Activated T-cell treated with anti-CD3 and anti-CD28 coated beads for 1 hour (primary cell): ENCODE results near the gene ZIC1.

Source experiments
- DNase-seq: peaks from one replicate; pipeline ENCODE4 v3.0.0-alpha.2; 2020; ENCODE audit warnings: low read depth

The ZIC1 gene

DNA sequence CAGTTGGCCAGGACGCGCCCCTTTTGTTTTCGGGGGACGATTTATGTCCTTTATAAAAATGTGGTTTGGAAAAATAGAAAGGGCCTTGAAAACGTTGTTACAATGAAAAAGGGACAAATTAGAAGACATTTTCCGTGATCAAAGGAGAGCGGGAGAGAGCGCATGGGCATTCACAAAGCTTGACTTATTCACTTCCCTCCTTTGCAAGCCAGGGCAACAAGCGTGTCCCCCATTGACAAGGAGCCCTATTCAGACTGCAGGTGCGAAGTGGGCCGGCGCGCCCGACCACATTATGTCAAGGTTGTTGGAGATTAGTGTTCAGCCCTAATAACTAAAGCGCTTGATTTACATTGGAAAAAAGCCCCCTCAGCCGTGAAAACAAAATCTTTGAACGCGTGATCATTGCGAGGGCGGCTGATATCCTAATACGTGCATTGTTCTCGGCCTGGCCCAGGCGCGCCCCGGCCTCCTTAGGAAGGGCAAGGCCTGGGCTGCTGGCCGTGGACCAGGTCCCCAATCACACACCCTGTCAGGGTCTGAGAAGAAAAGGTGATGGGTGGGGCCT lies 28.7 kb upstream of the ZIC1 start:
- DNase-seq = no peak

DNA sequence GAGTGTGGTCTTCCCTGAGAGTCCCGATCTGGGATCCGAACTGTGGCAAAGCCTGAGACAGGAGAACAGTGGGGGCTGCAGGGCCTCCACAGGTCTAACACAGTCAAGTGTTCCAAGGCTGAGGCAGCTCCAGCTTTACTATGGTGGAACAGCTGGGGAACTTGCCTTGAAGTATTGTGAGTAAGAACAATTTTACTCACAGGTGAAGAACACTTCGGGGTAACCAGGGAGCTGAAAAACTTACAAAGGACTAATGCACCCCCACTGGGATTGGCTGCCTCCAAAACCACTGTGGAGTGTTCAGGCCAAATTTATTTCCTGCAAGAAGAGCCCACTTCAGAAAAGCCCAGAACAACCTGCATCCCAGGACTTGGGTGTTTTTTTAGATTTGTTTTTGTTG lies 28.2 kb upstream of the ZIC1 start:
- no peak for DNase-seq

DNA sequence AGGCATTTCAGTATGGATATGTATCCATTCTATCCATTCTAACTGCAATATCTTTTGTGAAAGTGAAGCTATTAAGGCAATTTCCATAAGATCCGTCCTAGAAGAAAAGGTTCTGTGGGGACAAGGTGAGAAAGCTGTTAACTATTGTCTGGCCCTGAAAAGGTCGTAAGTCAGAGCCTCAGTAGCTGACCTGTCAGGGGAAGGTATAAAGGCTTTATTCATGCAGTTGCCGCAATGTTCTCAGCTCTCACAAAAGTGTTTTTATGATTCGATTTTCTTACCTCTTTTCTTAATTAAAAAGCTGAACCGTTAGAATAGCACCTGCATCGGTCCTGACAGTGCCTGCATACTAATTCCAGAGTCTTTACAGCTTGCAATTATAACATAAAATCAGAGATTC lies 27.6 kb upstream of the ZIC1 start:
- DNase-seq = no peak

DNA sequence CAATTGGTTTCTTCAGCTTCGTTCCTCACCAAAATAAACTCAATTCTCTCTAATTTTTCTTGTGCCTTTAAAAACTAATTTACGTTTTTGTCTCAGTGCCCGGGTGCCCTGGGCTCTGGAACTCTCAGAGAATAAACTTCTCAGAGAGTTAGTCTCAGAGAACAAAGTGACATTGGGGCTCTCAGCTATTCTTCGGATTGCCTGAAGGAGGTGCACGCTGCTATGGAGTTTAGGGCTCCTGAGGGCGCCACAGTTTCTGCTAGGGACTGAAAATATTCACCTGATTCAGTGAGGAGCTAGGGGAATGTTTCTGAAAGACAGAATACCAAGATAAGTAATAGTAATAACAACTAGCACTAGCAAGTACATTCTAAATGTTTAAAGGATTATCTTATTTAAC lies 25.5 kb upstream of the ZIC1 start:
- DNase-seq = no peak

DNA sequence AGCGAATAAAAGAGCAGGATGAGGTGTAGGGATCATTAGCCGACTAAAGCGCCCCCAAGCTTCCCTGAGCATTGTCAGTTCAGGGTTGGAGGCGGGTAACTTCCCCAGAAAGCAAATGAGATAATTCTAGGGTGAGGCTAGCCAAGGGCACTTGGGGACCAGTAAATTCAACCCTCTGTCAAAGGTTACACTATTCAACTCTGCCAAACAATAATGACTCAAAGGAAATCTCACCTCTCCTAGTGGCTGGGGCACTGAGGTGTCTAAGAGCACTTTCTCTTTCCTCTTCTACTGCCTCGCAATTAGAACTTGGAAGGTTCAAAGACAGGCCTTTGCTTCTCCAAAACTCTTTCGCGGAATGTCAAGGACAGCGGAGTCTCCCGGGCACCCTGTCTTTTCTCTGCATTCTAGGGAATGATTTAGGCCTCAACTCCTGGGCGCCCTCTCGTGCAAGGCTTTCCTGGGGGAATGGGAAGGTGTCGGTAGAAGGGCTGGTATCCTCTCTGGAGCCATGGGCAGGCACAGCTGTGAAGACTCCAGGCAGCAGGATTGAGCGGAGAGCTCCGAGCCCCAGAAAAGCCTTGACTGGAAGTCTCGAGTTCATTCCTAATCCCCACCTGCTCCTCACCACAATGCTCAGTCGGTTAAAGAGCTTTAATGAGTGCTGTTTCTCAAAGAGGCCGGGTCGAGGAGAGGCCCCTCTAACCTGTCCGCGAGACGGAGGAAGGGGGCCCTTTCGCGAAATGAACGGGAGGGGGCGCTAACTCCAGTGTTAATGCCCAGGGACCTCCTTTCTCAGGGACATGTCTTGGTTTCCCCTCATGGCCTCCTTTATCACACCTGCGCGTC lies 24.7 kb upstream of the ZIC1 start:
- DNase-seq = no peak

DNA sequence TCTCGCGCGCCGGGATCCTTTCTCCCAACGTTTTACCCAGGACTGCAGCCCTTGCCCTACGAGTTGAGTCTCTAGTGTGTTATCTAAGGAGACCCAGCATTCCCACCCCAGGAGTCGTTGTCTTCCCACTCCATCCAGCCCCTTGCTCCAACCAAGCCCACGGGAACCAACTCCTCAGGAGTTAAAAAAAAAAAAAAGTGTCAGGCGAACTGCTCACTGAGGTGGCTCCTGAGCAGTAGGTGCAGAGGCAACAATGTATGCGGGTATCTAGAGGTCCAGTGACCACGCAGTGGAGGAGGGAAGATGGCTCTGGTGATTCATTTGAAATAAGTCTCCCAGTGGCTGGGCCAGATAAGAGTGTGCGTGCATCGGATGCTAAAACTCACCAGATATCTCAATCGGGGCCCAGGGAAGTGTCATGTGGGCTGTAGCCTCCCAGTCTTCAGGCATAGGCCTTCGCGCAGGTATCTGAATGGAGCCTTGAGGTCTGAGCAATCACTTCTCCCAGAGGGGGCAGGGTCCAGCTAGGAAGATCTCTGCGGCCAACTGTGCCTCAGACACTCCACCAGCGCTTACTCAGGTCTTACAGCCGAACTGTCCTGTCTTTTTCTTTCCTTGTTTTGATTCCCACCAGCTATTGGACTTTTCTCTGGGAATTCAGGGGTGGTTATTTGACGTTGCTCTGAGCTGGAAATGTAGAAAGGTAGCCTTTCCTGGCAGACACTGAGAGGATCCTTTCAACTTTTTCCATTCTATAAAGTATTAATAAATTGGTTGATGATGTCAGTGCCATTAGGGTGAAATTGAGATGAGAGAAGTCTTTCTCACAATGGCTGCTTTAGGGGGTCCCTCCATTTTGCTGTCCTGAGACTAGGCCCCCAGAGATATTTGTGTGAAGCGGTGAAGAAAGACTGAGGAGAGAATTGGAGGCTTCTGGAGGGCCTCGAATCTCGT lies 23.8 kb upstream of the ZIC1 start:
- DNase-seq = no peak

DNA sequence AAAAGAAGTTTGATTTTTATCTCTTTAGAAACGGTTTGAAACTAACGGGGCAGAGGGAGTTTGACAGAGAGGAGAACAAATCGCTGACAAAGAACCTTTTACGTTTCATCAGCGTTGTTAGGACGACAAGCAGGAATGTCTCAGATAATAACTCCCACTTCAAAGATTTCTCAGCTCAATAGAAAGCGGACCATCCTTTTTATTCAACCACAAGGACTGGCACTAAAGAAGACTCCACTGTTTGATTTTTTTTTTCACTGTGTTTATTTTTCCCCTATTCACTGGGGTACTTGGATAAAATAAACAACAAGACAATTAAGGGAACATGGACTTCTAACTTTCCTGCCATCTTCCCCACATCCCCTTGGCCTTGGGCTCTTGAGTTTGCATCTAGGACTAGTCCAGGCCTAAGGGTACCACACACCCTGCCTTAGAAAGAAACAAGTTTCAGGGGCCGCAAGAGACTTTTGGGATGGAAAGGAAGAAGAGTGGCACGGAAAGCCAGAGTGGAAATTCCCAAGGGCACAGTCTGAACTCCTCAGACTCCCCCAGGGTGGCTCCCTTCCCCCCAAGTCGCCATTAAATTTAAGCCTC lies 21.8 kb upstream of the ZIC1 start:
- DNase-seq = no peak

DNA sequence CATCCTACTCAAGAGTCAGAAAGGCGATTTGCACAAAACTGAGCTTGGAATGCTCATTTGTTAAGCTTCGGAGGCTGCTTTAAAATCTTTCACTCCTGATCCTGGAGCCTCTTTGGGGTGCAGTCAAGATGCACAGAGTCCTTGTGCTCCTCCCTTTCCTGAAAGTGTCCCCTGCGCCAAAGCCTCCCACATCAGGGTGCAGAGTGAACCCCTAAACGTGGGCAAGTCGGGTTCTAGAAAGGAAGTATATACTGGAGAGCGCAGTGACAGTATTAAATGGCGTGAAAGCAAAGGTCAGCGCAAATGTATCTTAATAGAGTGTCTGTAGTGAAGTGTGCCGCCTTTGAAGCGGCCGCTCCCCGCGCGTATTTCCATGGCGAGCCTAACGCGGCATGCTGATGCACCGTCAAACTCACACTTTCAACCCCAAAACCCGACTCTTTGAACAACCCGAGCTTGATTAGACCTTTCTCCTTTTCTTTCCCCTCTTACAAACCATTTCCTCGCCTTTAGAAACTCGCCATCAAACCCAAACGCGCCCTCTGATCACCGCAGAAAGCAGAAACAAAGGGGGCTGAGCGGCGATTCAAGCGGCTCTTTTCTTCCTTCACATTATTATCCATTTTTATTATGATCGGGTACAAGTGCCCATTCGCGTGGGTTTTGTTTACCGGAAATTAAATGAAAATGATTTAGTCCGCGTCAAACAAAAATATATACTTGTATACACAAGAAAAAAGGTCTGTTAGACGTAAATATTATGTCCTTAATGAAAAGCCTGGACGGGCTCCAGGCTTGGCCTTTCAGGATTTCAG lies 21.1 kb upstream of the ZIC1 start:
- no peak for DNase-seq

DNA sequence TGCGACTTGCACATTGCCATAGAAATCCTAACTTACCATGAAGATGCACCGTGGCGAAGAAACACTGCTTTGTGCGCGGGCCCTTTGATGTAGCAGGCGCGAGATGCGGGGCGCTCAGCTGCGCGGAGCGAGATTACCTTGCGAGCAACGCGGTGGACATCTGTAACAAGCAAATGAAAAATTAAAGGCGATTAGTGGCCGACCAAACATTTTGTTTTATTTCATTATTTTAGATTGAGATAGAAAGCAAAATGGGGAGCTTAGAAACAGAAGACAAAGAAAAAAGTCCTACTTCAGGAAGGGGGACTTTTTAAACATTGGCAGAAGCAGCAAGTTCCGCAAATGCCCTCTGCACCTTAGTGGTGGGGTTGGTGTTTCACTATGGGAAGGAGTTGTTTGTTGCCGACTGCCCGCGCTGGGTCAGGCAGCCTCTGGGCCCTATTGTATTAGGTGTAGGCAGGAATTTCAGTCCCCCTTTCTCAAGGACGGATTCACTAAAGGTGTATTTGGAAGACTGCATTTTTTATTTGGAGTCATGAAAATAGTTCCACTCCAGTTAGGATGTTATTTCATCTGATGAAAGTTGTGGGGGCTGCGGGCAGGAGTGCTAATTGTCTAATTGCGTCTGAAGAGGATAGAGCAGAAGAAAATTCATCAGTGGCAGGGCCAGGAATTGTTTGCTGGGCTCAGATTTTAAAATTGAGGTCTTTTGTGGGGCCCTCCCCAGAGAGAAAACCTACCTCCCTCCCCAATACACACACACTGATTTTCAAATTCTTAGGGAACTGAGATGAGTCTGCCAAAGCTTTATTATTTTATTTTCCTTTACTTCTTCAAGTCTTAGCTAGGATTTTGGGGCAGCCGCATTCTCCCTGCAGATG lies 20.2 kb upstream of the ZIC1 start:
- no peak for DNase-seq

DNA sequence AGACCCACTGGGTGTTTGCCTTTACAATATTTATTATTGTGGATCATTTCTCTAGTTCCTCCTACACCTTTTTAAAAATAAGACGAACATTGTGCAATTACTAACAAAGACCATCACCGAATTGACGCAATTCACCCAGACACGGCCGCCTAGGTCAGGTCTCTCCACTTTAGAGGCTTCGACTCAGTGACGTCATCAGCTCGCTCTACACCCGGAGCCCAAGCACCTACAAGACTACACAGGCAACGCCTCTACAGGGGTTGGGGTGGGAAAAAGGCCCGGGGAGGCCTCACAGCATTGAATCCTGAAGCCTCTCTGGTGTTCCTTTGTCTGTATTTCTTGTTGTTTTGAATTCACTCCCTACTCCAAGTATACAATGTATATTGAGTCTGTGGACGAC lies 19.4 kb upstream of the ZIC1 start:
- no peak for DNase-seq

DNA sequence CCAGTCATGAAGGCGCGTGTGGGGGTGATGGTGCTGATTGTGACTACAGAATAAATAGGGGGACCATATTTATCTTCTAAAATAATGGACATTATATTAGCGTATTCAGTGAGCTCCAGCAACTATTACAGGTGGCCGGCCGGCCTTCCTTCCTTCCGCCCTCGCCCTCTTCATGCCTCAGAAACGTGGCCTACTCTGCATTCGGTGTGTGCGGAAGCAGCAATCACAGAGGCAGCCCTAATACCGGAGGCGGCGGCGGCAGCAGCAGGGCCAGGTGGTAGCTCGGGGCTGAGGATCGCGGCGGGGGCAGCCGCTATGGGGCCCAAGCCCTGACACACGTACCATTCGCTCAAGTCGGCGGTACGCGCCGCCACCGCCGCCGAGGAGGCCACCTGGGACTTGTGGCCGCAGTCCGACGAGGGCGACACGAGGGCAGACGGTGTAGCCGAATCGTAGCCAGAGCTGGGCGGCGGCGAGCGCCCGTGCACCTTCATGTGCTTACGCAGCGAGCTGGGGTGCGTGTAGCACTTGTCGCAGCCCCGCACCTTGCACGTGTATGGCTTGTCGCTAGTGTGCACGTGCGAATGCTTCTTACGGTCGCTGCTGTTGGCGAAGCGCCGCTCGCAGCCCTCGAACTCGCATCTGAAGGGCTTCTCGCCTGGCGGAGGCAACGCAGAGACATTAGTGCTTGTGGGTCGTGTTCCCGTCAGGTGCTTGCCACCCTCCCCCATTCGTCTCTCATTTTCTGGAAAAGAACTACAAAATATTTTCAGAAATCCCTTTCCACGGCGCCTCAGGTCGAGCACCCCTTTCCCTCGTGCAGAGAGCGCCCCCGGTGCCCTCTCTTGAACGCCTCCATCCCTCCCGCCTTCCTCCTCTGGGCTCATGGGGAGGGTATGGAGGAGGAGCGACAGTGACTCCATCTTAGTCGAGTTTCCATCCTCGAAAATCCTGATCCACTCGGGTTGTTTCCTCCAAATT lies 18.3 kb upstream of the ZIC1 start:
- DNase-seq = no peak

DNA sequence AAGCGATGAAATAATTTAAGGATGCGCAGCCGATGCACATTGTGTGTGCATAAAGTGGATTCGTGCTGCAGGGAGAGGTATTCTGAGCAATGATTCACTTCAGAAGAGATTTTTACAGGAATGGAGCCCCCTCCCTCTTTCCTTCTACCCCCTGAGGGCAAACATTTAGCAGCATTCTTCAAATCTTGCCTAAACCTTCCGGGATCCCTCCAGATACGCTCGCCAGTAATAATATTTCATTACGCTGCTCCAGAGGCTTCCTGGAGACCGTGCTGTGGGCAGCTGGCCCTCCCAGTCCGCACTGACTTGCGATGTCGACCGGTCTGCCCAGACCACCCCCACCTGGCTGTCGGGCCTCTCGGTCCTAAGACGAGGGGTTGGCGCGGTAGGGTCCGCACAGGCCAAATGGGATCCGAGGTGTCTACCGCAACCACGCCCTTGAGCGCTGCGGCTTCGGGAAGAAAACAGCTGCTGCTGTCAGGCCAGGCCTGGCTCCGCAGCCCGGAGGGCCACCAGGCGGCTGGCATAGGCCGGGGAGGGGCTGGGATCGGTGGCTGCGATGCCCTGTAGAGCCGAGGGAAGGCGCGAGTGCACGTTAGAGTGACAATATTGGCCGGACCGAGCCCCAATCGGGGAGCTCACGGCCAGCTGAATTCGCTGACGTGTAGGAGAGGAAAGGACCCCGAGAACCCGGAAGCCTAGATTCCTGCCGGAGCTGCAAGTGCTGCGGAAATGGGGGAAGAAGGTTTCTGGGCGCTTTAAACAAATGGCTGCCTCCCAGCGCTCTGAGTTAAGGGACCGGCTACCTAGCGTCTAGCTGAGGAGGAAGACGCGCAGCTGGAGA lies 17.2 kb upstream of the ZIC1 start:
- DNase-seq = no peak

DNA sequence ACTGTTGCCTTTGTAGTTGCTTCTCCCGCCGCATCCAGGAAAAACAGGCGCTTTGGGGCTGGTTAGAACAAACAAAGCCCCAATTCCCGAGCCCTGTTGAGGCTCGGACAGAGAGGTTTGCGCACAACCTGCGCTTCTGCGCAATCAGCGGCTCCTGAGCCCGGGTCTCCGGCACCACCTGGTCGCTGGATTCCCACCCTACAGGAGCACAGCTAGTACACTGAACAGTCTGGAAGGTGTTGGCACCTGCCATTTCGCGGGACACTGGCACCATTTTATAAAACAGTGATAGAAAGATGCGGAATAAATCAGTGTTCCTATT lies 16.6 kb upstream of the ZIC1 start:
- no peak for DNase-seq

DNA sequence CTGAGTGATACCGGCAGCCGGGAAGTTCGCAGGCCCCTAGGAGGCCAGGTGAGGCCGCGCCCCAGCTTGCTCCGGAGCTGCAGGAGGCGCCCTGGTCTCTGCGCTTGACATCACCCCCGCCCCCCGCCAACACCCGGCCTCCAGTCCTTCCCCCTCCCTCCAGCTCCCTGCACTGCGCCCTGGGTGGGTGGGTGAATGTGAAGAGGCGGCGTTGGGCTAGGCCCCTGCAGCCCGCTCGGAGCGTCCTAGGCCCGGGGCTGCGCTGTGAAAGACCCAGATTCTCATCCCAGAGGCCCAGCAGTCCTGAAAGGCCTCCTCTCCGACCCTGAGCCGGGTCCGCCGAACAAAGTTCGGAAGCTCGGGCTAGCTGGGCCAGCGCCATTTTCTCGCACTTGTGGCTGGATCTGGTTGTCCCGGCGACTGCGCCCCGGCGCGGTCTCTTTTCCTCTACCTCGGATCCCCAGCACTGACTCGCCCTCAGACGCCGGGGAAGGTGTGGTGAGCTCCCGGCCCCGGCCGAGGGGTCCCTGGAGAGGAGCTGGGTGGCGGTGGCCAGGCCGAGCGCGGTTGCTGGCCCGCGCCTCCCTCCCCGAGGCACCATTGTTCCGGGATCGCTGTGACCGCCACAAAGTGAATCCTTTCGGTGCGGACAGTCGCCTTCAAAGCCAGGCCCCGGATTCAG lies 15.8 kb upstream of the ZIC1 start:
- no peak for DNase-seq

DNA sequence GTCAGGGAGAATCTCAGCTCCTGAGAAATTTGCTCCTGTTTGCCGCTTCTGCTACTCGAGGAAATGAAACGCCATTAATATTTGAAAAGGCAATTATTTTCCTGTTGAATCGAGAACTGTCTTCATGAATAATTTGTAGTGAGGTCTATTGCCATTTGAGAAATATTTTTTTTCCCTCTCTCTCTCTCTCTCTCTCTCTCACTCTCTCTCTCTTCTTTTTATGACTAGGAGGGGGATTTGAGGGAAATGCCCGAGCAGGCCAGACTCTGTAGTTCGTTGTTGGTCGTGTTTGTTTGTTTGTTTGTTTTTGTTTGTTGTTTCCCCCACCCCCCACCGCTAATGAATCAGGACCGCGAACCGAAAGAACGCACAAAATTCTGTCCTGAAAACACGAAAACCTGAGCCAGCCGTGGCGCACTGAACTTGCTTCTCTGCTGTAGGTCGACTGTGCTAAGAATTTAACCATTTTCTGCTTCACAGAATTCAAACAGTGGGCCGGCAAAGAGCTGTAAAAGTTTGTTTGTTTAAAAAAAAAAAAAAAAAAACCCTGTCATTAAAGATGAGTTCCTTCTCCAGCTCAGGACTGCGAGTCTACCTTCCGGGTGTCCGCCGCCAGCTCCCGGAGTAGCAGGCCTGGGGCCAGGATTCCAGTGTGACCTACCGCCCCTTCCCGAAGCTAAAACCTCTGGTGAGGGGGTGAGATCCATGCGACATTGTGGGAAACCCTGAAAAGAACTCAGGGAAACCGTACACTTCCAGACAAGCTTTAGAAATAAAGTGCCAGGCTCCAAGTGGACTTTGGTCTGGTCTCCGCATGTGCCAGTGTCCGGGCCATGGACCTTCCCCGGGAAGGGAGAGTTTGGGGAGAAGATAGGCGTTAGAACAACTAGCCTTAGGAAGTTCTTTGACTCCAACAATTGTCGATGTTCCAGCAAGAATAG lies 15.0 kb upstream of the ZIC1 start:
- no peak for DNase-seq

DNA sequence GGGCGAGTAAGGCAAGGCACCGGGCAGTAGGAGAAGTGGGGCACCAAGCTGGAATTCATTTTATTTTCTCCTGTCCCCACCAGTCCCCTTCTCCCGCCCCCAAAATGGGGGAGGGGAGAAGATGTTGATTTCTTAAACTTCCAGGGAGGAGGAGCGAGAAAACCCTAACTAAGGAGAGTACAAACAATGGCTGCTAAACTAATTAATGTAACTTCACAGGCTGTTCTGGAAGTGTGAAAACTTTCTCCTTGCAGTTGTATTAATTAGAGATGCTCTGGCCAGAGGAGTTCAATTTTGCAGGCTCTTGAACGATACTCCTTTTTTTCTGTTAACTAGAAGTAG lies 14.3 kb upstream of the ZIC1 start:
- DNase-seq = no peak
